Amniotic epithelial cell (primary cell): ENCODE data around the gene PHGDH.
A peak's percentile ranks its signal among the peaks of the same experiment; 100 is the strongest.
"Not testable (repeated sequence)": the region's sequence is repeated elsewhere in the genome, so short reads cannot be mapped to it uniquely, and the experiment has no call there.

ENCODE experiments used
- DNase-seq: peaks from one replicate; pipeline ENCODE4 v3.0.0-alpha.2; 2010; ENCODE audit warnings: low read depth

PHGDH gene

DNA sequence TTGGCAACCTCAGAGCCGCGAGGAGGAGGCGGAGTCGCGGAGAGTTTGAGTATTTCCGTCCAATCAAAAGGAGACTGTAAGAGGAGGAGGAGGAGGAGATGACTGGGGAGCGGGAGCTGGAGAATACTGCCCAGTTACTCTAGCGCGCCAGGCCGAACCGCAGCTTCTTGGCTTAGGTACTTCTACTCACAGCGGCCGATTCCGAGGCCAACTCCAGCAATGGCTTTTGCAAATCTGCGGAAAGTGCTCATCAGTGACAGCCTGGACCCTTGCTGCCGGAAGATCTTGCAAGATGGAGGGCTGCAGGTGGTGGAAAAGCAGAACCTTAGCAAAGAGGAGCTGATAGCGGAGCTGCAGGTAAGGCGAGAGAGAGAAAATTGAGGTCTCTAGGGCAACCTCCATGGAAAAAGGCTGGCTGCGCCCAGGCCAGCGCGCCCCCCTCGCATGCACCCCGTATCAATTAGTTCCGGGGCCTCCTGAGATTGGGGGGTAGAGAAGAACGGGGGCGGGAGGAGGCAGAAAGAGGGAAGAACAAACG is at the start of gene PHGDH:
PHGDH (plus strand) TSS at position 131 of the 538 bp plus-strand sequence; CDS start at position 220, 89 bp downstream.
- DNase-seq: peak; percentile 90

DNA sequence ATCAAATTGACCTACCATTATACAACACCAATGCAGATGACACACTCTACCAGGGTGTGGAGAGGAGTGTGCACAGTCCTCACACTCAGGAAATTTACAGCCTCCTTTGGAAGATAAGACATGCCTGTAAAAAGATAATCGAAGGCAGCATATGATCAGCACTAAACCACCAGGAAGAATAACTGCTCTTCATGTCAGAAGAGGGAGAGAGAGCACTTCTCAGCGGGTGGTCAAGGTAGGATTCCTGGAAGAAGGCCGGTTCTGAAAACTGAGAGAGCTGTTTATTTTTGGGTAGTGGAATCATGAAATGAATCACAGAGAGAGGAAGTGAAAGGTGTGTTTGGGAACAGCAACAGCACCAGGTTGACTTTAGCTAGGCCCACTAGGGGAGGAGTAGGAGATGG is 49.7 kb upstream of the PHGDH start:
- DNase-seq: no peak

DNA sequence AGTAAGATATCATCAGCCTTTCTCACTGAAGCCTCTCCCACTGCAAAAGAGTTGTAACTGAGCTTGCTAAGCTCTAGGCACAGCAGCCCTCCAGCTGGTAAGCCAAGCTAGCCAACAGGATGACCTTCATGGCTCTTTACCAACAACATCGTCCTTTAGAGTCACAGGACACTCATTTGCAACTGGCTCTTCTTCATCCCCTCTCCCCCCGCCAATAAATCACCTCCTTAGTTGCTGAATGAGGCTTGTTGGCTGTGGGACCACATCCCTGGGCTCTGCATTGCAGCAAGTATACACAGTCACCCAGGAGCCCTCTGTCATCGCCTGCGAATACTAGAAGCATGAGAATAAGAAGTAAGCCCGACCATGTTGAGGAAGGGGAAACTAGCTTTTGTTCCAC is 47.7 kb upstream of the PHGDH start:
- DNase-seq: no peak

DNA sequence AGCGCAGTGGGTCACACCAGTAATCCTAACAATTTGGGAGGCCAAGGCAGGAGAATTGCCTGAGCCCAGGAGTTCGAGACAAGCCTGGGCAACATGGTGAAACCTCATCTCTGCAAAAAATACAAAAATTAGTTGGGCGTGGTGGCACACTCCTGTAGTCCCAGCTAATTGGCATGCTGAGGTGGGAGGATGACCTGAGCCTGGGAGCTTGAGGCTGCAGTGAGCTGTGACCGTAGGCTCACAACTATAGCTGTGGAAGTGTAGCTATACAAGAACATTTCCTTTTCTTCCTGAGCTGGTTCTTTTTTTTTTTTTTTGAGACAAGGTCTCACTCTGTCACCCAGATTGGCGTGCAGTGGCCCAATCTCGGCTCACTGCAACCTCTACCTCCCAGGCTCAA is 44.6 kb upstream of the PHGDH start:
- no peak for DNase-seq

DNA sequence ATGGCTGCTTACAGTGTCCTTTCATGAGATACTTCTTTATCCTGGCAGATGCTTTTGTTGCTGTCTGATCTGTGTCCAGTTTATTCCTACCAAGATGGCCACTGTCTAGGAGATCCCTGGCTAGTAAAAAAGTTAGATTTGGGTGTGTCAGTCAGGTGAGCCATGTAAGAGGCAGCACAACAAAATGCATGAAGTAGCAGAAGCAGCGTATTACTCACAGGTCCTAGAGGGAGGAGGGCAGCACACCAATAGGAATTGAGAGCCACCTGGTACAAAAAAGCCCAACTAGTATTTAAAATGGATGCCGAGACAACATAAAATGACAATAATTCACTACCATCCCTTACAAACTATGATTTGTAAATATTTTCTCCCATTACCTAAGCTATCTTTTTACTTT is 40.8 kb upstream of the PHGDH start:
- DNase-seq: no peak

DNA sequence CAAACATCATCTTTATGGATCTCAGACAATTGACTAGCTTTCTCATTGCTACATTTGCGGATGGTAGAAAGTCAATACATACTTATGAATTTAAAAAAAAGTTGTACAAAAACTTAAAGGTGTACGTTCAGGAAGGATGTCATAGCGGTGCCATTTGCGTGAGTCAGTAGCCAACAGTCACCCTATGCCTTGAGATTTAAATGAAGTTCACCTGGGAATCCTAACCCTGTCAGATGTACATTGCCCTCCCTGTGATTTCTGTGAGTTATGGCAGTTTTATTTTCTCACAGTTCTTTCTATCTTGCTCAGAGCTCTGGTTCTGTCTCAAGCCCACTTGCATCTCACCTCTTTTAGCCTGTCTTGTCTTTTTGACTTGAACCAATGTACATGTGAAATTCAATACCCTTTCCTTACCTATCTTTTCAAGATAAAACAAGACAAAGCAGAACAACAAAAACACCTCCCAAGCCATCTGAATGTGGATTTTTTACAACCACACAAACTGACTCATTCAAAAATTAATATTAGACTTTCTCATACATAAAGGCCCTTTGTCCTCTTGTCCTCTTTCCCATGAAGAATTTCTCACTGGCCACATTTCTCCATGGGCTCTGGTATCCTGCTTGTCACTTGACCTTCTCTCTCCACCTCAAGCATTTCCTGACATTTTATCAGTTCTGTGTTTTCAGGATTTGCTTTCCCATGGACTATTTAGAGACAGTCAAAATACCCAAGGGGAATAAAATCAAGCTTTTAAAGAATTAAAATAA is 38.4 kb upstream of the PHGDH start:
- peak; percentile 57 for DNase-seq

DNA sequence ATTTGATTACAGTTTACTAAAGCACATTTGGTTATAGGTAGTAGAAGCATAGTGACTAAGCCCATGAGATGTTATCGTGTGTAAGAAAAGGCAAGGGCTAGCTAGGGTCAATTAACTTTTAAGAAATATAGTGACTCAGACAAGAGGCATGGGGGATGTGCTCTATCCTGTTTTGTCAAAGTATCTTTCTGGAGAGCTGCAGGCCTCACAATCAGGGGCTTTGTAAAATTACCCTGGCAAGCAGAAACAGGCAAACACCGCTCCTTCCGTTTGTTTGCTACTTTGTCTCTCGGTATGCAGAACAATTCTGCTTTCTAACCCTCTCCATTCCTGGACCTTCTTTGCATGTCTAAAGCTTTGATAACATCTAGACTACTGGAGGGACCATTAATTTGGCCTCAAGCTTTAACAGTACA is 37.6 kb upstream of the PHGDH start:
- peak; percentile 50 for DNase-seq

DNA sequence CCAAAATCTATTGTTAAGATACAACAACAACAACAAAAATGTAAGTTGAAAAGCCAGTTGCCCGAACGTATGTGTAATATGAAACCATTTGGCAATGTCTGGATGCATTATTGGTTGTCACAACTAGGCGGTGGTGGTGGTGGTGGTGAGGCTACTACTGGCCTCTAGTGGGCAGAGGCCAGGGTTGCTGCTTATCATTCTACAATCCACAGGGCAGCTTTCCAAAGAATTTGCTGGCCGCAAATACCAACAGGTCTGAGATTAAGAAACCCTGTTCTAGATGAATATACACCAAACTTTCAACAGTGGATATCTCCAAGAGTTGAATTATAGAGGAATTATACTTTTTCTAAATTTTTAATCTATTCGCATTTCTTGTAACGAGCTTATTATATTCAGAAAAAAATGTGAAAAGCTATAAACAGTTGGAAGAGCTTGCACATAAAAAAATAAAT is 36.9 kb upstream of the PHGDH start:
- peak; percentile 92 for DNase-seq

DNA sequence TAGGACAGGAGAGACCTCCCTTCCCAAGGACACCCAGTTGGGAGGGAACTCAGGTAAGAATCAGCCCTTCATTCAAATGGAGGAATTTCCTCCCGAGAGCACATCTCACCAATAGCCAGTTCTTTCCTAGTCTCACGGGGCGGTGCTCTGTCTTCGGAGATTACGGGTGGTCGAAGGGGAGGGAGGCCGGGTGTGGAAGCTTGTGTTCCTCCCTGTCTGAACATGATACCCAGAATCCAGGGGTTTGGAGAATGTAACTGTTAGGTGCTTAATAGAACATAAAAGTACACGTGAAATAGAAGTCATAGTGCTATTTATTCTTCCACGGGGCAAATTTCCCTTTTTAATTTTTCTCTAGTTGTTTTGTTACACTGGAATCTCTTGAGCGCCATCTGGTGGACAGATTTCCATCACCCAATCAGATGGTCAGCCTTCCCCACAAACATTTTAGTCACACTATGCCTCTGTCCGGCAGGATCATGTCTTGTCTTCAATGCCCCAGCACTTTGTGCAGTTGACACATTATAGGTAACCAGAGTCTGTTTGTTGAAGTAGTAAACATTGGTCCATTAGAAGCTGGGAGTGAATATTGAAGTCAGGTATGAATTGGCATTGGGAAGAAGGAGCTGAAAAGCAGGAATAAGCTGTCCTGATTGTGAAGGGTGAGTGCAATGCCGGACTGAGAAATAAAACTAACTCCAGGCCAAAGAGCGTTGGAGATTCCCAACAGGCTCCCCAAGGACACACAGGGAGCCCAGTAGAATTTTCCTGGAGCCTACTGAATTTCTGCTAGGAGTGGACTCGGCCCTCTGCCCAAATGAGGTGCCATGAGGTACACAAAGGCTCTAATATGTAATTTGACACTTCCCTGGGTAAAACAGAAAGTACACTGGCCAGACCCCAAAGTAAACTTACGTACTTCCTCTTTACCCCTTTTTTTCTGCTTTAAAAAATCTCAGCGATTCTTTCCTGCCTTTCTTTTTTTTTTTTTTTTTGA is 36.1 kb upstream of the PHGDH start:
- peak; percentile 82 for DNase-seq

DNA sequence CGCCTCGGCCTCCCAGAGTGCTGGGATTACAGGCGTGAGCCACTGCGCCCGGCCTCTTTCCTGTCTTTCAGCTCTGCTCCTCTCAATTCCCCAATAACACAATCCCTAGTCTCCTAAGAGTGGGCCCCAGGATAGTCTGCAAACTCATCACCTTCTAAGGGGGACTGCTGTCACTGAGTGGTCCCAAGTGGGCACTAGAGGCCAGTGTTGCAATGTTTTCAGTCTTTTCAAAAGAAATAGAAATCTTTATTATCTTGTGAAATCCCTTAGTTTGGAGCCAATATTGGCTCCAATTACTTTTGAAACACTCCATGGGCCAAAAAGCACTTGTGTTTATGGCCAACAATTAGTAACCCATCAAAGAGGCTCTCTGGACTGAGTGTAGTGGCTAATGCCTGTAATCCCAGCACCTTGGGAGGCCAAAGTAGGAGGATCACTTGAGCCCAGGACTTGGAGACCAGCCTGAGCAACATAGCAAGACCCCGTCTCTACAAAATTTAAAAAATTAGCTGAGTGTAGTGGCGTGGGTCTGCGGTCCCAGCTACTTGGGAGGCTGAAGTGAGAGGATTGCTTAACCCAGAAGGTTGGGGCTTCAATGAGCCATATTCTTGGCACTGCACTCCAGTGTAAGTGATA is 35.0 kb upstream of the PHGDH start:
- DNase-seq: no peak

DNA sequence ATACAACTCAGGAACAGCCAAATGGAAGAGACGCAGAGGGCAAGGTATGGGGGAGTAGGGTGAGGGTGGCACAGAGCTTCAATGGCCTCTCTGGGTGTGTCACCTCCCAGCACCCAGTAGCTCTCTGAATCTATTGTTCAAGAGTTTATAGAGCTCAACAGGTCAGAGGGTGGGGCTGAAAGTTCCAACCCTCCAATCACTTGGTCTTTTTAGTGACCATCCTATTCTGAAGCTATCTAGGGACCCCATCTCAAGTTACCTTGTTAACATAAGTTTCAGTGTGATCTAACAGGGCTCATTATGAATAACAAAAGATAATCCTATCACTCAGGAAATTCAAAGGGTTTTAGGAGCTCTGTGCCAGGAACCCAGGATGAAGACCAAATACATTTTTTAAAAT is 32.5 kb upstream of the PHGDH start:
- DNase-seq: no peak

DNA sequence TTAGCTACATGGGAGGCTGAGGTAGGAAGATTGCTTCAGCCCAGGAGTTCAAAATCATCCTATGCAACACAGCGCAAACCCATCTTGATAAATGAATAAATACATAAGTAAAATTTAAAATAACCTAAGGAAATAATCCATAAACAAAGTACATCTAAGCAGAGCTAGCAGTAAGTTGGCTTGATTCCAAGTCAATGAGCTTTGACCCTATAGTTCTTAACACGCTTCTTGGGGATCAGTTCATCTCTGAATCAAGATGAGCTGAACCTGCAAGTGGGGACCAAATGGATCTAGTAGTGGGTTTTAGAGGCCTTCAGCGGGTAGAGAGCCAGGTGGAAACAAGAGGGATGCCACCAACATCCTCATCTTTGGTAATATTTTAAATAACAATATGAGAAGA is 31.5 kb upstream of the PHGDH start:
- DNase-seq: no peak

DNA sequence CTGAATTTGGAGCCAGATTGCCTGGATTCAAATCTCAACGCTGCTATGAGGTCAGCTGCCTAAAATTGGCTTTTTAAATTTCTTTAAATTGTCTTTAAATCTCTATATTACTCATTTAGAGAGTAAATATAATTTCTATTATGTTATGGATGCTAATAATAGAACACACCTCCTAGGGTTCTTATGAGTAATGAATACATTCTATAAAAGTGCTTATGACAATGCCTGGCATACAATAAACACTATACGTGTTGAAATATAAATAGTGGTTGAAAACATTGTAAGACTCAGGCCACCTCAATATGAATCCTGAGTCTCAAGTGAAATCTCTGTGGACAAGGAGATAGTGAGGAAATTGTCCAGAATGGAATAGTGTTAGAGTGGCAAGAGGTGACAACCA is 31.0 kb upstream of the PHGDH start:
- DNase-seq: no peak

DNA sequence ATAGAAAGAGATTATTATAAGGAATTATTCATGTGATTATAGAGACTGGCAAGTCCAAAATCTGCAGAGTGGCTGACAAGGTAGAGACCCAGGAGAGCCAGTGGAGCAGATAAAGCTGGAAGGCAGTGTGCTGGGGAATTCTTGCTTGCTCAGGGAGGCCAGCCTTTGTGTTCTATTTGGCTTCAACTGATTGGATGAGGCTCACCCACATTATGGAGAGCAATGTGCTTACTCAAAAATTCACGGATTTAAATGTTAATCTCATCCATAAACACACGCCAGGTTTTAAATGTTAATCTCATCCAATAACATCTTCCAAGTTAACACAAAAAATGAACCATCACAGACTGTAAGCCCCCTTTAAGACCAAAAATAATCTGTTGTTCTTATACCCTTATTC is 30.2 kb upstream of the PHGDH start:
- no peak for DNase-seq

DNA sequence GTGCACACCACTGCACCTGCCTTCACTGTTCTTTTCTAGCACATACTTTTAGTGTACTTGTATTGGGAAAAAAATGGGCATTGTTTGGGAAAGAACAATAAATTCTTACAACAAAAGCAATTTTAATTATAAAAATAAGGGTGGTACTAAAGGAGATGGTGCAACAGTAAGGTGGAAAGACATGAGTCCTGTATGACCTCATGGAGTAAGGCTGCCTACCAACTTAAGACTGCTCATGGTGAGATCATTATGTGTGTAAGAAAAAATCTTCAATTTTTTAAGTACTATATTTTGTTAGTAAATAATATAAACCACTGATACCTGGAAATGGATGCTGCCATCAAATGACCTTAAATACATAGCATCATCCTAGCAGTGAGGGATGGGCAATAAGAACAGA is 29.6 kb upstream of the PHGDH start:
- no peak for DNase-seq

DNA sequence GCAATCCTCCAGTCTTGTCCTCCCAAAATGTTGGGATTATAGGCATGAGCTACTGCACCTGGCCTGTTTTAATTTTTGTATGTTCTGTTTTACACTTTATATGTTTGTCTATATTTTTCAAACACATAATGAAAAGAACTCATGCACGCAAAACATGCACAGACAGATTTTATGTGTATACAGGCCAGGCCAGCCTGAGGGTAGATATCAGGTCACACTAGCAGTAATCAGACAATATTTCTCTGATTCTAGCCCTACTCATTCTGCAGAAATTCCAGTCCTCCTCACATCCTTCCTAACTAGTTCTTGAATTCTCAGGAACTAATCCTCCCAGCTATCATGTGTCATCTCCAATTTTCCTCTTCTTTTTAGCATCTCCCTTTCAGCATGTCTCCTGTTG is 27.8 kb upstream of the PHGDH start:
- no peak for DNase-seq

DNA sequence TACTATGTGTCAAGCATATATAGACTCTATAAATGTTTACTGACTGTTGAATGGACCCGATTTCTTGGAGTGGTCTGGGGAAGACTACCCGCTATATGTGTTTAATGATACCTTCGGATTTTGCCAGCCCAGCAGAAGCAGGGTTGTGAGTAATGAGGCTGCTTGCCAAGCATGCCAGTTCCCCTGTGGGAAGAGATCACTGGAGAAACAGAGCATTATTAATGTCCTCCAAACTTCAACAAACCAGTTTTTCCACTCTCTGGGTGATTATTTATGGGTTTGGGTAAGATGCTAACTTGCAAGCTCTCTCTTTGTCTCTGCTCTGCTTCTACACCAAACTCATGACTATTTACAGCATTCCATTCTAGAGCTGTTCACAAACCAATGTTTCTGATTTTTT is 25.1 kb upstream of the PHGDH start:
- DNase-seq: peak; percentile 15

DNA sequence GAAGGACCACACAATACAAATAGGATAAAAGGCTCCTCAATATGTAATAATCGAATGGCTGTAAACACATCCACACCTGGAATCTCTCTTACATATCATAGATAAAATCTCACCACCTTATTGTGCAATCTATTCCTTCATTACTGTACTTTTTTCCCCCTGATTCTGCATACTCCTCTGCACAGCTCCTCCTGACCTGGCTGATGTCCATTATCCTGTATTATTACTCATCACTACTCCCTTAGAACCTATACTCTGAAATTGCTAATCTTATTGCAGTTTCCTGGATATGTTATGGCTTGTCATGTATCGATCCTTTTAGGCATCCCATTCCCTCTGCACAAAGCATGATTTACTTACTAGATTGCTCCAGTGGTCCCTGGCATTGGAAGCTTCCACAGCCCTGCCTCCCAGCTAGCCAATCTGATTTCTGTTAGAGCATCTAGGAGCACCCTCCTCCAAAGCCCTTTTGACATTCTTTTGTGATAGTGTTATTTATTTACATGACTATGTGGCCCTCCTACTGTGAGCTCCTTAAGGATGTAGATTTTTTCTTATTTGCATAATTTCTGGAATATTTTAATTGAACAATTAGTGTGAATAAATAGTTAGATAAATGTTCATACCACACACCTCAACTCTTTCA is 24.2 kb upstream of the PHGDH start:
- peak; percentile 43 for DNase-seq

DNA sequence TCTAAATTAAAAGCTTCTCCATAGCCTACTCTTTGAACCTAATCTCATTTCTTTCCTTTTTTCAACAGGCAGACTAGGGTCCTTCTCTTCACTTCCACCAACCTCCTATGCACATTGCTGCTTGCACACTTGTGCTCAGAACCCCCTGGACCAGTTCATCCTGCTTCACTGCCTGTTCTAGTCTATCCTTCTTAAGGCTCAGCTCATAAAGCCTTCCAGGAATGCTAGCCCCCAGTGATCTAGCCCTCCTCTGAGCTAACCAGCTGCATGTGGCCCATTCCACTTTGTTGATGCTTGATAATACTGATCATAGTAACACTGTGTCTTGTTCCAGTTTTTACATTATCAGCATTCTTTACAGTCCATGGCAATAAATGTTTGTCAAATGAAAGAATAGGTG is 22.9 kb upstream of the PHGDH start:
- no peak for DNase-seq

DNA sequence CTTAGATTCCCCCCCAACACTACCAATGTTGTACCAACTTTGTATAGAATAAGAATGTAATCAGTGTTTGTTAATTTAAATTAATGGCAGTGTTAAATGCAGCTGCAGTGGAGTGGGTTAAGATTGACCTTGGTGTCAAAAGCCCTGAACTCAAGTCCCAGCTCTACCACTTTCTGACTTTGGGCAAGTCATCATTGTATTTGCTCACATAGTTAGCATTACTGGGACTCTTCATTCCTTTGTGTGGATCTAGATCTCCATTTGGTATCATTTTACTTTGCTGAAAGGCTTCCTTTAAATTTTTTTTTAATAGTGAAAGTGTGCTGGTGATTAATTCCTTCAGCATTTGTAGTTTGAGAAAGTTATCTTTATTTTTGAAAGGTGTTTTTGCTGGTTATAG is 22.2 kb upstream of the PHGDH start:
- DNase-seq: no peak

DNA sequence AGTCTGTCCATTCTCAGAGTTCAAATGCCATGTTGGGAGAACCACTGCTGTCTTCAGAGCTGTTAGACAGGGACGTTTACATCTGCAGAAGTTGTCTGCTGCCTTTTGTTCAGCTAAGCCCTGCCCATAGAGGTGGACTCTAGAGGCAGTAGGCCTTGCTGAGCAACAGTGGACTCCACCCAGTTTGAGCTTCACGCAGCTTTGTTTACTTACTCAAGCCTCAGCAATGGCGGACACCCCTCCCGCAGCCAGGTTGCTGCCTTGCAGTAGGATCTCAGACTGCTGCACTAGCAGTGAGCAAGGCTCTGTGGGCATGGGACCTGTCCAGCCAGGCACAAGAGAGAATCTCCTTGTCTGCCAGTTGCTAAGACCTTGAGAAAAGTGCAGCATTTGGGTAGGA is 14.9 kb upstream of the PHGDH start:
- DNase-seq: not testable (repeated sequence)

DNA sequence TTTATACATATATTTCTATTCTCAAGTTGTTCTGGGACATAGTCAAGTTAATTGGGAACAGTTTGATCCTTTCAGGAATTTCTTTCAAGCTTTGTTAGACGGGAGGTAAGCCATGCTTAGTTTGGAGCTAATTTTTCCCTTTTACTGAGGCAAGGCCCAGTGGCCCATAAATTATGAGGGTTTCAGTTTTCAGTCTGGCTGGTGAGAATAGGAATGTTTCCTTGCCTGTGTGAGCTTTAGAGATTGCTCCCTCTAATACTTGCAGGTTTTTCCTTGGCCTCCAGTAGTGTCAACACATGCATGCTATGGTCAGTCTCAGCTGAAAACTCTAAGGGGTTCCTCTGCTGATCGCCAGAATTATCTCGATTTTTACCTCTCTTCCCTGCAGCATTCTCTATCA is 14.1 kb upstream of the PHGDH start:
- DNase-seq: no peak
